HG02938 (cell line): ENCODE measurements around the gene PRRX2.
"Not testable (repeated sequence)": the region's sequence is repeated elsewhere in the genome, so short reads cannot be mapped to it uniquely, and the experiment has no call there.

Experiments
- ATAC-seq: cut with Tn5 transposase; IDR thresholded peaks from one replicate; pipeline ENCODE4 v1.9.1; 2021; ENCODE audit warnings: mild to moderate bottlenecking, moderate library complexity; ENCODE audit not compliant: unreplicated experiment

The PRRX2 gene

DNA sequence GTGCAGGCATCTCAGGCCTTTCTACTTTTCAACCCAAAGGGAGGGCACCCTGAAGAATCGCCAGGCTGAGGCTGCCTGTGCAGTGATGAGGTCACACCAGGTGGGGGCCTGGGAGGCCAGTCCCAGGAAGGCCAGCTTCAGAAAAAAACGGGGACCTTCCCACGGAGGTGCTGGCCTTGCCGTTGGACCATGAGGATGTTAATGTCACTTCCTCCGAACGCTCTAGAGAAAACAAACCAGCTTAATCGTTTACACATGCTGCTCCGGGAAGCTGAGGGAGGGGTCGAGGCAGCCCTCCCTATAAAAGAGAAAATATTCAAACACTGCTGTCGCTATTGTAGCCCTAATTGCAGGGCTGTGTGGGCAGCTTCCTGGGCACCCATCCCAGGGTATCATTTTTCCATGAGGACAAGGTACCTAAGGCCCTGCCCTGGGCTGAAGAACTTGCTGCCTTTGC is 60.4 kb downstream of the PRRX2 start:
- no peak for ATAC-seq

DNA sequence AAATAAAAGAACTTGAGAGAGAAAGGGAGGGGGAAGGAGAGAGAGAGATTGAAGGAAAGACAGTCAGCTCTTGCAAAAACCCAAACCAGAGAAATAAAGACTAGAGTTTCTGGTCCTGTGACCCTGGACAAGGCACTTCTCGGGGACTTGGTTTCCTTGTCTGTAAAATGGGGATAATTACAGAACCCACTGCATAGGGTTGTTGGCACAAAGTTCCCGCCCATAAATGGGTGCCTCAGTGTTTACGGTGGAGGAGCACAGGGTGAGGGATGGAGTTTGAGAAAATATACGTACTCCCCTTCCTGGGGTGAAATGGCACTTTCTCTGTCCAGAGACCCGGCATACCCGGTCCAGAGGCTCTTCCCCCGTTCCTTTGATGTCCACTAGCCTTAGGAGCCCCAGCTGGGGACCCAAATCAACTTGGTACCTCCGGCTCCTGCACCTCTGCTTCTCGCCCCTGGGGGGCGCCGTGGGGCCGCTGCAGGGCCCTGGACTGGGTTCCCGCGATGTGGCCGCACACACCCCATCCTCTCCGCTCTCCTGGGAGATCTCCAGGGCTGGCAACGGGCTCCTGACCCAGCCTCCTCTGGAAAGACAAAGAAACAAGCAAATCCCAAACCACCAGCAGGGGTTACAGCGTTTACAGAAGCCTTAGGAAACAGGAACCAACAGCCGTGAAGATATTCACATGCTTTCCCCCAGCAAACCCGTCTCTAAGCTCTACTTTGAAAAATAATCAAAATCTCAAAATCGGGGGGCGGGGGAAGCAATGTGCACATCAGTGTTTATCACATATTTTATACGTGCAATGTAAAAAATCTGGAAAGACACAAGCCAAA is 61.1 kb downstream of the PRRX2 start:
- ATAC-seq, result no peak

DNA sequence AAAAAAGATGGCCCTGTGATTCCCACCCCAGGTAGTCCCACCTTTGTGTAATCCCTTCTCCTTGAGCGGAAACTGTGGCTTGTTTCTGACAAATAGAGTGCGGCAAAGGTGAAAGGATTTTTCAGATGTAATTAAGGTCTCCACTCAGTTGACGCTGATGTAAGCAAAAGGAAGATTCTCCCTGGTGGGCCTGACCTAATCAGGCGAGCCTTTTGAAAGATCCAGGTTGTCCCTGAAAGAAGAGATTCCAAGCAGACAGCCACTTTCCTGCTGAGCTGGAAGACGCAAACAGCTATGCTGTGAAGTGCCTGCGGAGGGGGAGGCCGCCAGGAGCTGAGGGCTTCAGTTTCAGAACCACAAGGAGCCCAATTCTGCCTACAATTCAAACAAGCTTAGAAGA is 63.3 kb downstream of the PRRX2 start:
- no peak for ATAC-seq

DNA sequence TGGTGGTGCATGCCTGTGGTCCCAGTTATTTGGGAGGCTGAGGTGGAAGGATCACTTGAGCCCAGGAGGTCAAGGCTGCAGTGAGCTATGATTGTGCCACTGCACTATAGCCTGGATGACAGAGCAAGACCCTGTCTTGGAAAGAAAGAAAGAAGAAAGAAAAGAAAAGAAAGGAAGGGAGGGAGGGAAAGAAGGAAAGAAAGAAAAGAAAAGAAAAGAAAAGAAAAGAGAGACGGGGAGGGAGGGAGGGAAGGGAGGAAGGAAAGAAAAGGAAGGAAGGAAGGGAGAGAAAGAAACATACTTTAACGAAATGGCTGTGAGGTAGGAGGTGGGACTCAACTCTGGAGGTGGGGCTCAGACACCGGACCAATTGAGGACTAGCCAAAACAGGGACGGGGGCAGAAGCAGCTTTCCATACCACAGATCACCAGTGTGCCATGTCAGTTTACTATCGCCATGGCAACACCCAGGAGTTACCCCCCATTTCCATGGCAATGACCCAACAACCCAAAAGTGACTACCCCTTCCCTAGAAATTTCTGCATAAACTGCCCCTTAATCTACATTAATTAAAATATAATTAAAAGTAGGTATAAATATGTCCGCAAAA is 66.1 kb downstream of the PRRX2 start:
- no peak for ATAC-seq

DNA sequence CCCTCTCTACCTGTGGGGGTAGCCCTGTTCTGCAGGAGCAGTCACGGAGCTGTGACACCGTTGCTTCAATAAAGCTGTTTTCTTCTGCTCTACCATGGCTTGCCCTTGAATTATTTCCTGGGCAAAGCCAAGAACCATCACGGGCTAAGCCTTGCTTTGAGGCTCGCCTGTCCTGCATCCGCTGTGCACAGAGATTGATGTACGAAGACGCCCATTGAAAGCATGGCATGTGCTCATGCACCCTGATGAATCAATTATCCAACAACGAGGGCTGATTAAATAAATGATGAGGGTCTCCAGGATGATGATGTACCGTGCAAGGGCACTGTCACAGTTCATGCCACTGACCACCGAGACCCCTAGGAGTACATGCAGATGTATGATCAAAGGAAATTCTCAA is 66.7 kb downstream of the PRRX2 start:
- no peak for ATAC-seq

DNA sequence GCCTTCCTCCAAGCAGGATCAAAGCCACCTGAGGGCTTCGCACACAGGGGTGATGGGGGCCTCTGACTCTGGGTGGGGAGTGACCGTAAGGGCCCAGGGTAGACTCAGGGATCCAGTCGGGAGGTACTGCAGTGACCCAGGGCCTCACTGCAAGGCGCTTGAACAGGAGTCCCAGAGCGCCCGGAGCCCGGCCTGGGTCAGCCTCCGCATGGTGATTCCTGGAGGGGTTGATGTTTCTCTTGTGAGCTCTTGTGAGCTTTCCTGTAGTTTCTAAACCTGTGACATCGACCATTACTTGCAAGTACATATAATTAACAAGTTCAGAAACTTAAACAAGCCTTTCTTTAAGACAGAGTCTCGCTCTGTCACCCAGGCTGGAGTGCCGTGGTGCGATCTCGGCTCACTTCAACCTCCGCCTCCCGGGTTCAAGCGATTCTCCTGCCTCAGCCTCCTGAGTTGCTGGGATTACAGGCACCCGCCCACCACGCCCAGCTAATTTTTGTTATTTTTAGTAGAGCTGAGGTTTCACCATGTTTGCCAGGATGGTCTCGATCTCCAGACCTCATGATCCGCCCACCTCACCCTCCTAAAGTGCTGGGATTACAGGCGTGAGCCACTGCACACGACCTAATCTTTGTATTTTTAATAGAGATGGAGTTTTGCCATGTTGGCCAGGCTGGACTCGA is 67.6 kb downstream of the PRRX2 start:
- no peak for ATAC-seq

DNA sequence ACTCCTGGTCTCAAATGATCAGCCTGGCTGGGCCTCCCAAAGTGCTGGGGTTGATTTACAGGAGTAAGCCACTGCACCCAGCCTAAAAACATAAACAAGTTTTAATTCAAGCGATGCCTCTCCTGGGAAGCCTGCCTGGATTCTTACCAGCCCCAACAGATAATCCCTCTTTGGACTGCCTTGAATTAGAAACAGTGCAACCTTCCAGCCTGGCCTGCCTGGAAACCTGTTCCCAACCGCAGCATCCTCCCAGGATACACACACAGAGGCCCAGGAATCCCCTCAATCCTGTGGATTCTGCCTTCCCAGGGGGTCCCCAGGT is 68.1 kb downstream of the PRRX2 start:
- ATAC-seq, result no peak

DNA sequence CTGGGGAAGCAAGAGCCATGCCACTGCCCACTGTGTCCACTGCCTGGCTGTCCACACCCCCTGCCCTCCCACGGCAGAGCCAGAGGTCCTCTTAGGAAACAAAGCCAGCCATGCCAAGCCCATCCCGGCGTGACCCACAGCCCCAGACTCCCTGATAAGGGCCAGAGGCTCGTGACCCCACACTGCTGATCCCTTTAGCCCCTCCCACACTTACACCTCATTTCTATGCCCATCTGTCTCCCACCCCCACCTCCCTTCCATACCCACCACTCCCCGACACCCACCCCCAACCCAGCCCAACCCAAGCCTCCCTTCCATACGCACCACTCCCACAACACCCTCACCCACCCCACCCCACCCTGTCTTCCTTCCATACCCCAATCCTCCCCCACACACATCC is 70.1 kb downstream of the PRRX2 start:
- ATAC-seq, result no peak

DNA sequence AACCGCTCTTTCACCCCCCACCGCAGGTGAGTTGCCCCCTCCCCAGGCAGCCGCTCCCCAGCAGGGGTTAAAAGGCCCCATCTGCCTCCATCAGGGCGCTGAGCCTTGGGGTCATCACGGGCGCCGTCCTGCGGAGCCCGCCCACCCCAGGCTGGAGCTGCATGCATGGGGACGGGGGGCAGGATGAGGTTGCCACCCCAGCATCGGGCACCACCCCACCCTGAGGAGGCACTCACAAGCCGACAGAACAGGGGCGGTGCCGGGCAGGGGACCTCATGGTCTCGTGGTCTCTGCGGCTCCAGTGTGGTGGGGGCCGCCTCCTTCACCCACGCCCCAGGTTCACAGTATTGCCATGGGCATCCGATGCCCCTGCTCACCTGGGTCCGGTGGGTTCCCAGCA is 70.9 kb downstream of the PRRX2 start:
- ATAC-seq, result no peak

DNA sequence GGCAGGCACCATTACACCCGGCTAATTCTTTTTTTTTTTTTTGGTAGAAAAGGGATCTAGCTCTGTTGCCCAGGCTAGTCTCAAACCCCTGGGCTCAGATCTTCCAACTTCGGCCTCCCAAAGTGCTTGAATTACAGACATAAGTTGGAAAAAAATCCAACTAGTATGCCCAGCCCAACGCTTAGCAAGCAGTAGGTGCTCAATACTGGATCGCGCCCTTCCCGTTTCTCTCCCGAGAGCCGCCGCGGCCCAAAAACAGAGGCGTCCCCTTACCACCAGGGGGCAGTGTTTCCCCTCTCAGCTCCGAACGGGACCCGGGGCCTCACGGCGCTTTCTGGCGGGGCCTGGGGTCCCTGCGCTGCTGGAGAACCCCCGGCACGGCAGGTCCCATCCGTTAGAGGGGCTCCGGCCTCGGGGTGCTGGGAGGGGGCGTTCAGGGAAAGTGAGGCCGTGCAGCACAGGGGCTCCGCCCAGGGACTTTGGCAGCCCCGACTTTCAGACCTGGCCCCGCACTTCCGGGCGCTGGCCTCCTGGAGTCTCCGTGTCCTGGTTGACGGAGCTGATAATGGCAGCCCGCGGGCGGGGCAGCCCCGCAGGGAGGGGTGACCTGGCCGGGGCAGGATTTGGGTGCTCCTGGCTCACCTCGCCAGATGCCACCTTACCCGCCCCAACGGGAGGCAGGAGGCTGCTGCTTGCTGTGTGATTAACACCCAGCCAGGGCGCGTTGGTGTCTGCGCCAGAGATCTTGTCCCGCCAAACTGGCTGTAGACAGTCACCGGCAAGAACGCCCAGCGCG is 72.2 kb downstream of the PRRX2 start:
- ATAC-seq, result no peak

DNA sequence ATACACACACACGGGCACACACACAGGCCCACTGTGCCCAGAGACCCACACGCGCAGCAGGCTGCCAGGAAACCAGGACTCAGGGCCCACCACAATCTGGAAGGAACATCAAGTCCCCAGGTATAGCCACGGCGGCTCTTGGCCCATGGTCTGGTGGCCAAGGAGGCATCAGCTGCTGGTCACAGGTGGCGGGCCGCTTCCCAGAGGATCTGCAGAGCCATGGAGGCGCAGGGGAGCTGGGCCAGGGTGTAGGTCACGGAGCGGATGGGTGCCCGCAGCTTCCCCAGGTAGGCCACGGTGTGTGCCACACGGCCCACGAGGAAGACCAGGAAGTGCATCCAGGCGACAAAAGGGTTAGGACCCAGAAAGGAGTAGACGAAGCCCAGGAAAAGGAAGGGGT is 74.0 kb downstream of the PRRX2 start:
- no peak for ATAC-seq

DNA sequence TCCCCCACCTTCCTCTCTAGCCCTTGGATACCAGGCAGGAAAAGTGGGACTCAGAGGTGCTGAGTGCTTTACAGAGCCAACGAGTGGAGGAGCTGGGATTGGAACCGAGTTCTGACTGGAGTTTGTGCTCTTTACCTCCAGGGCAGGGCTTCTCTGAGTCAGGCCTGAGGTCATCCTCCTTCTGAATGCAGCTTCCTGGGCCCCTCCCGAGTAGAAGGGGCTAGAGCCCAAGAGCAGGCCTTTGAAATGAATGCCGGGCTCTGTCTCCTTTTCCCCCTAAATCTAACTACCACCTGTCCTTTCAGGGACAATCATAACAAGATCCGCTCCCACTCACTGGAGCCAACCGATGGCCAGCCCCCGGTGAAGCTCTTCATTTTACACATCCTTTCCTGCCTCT is 74.7 kb downstream of the PRRX2 start:
- ATAC-seq, result no peak

DNA sequence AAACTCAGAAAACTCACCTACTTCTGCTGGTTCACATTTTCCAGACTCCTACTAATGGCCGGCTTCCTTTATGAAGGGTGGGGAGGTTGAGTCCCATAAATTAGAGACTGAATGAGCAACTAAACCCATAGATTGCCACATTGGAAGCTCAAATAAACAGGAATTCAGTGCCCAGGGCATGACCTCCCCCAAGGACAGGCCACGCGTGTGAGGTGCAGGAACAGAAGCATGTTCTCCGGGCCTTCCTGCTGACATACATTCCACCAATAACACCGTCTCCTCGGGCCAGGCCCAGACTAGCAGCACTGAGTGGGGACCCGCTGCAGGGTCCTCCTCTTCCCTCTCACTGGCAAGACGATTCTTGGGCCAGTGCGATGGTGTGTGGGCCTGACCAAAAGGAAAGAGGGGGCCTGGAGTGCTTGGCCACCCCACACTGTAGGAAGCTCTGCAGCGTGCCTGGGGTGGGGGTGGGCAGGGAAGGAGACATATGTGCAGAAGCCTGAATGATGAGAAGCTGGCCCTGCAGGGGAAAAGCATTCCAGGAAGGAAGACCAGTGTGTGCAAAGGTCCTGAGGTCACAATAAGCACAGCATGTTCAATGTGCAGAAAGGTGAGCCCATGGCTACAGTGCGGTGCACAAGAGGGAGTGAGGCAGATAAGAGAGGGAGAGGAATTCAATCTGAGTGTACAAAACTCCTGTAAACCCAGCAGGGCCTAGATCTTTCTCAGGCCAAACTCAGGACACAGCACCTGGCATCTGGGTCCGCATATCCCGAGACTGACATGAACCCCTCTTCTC is 75.4 kb downstream of the PRRX2 start:
- no peak for ATAC-seq

DNA sequence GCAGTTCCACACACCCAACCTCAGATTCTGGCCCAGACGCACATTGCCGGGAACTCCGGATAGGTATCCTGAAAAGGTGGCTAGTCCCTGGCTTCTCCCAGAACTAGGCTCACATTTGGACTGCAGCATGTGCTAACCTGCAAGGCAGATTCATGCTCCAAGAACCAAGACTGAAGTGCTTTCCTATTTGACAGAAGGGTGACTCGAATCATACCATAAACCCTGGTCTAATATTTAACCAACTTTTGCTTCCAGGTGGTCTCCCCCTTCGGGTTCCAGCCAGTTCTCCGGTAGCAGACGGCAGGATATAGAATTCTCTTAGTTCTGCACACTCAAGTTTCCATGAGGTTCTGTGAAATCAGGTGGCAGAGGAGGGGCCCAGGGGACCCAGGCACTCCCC is 79.8 kb downstream of the PRRX2 start:
- ATAC-seq, result no peak

DNA sequence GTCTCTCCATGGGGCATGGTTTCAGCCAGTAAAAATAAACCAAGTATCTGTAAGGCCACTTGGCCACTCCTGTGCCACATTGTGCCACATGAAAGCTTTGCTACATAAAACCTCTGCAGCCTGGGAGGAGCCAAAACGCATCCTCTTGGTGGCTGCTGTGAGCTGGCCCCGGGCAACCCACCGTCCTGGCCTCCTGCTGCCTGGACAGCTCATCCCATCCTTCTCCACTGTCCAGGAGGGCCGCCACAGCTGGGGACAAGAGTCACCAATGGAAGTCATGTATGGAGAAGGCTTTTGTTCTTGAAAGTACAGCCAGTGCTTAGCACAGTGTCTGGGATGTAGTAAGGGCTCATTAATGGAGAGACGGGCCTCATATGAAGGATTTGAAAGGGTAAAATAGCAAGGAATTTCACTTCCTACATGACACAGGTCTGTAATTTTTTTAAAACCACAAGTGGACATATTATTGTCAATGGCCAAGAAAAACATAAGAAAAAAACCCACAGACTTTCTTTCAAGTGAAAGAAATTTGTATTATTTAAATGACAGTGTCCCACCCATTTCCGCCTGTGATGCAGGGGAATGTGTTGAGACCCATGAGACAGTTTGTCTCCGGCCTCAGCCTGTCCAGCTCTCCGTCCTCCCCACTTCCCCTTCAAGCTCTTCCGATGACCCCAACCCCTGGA is 80.8 kb downstream of the PRRX2 start:
- no peak for ATAC-seq

DNA sequence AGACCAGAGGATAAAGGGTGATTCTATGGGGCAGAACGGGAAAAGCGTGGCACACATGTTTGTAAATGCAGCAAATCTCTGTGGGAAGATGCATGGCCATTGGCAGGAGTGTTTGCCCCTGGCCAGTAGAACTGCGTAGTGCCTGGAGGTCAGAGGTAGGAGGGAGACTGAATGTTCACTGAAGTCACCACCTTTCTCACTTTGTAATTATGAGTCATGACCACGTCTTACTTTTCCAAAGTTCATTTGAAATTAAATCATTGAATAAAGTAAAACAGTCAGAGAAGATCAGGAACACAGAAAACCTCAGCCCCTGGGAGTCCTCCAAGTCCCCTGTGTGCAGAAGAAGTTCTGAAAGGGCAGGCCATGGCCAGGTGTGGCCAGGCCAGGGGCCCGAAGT is 82.8 kb downstream of the PRRX2 start:
- ATAC-seq, result no peak

DNA sequence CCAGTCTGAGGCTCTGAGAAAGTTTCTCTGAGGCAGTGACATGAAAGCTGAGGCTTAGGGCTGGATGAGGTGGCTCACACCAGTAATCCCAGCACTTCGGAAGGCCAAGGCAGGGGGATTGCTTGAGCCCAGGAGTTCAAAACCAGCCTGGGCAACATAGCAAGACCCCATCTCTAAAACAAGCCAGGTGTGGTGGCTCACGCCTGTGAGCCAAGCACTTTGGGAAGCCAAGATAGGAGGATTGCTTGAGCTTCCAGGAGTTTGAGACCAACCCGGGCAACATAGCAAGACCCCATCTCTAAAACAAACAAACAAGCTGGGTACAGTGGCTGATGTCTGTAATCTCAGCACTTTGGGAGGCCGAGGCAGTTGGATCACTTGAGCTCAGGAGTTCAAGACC is 83.6 kb downstream of the PRRX2 start:
- ATAC-seq, result not testable (repeated sequence)

DNA sequence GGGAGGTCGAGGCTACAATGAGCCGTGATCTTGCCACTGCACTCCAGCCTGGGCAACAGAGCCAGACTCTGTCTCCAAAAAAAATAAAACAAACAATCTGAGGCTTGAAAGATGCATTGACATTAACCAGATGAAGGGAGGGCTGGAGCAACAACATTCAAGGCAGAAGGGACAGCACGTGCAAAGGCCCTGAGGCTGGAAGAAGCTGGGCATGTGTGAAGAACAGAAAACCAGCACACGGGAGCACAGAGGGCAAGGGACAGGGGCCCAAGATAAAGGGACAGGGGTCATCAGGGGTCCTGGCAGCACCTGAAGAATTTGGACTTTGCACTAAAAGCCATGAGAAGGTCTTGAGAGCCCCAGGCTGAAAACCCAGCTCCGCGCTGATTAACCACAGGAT is 84.1 kb downstream of the PRRX2 start:
- ATAC-seq, result no peak

DNA sequence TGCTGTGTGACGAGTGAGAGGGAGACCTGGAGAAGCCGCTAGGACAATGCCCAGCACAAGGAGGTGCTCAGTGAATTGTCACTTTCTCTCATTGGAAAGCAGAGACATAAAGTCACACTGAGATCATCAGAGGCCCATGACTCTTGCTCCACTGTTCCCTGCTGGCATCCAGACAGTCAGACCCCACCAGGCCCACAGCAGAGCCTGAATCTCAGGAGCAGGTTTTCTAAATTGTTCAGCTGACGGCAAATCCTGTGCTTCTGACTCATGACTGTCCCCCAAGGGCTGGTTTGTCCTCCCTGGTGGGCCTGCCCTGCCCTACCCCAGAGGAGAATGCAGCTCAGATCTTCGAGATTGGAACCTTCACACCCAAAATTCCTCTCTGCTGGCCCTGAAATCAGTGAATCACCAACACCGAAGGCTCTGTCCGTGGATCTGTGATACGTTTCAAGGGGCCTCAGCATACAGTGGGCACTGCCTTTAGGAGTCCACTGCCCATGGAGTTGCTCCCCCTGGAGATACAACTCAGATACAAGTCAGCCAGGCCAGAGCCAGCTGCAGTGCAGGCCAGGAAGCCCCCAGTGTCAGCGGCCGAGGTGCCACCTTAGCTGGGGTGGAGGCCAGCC is 84.7 kb downstream of the PRRX2 start:
- ATAC-seq, result no peak
